GM21390 (cell line): ENCODE data around the gene TMC8.
"Not testable (repeated sequence)": the region's sequence is repeated elsewhere in the genome, so short reads cannot be mapped to it uniquely, and the experiment has no call there.

Experiments used
- ATAC-seq: cut with Tn5 transposase; IDR thresholded peaks from one replicate; pipeline ENCODE4 v1.9.1; 2021; ENCODE audit not compliant: unreplicated experiment

TMC8 gene

GRCh38 chr17:78135858-78136500, 5.4 kb downstream of the TMC8 start:
- no peak for ATAC-seq

- ATAC-seq, result no peak
These were observed 7.0 kb downstream of the TMC8 start for GRCh38 chr17:78137392-78138203.

GRCh38 chr17:78138204-78139060, 7.9 kb downstream of the TMC8 start:
- no peak for ATAC-seq

- not testable (repeated sequence) for ATAC-seq
These were observed 9.2 kb downstream of the TMC8 start for GRCh38 chr17:78139861-78140168.

- ATAC-seq, result peak; percentile 61
These were observed 9.8 kb downstream of the TMC8 start for GRCh38 chr17:78140169-78141051.

- ATAC-seq, result no peak
These were observed 11.0 kb downstream of the TMC8 start for GRCh38 chr17:78141437-78142118.

- no peak for ATAC-seq
These were observed 11.7 kb downstream of the TMC8 start for GRCh38 chr17:78142119-78142861.

- ATAC-seq, result no peak
These were observed 12.9 kb downstream of the TMC8 start for GRCh38 chr17:78143214-78144146.

- no peak for ATAC-seq
These were observed 13.7 kb downstream of the TMC8 start for GRCh38 chr17:78144147-78144719.

GRCh38 chr17:78144736-78145641, 14.4 kb downstream of the TMC8 start:
- no peak for ATAC-seq

- ATAC-seq, result no peak
These were observed 15.9 kb downstream of the TMC8 start for GRCh38 chr17:78146471-78146869.

GRCh38 chr17:78146881-78147280, 16.3 kb downstream of the TMC8 start:
- no peak for ATAC-seq

- no peak for ATAC-seq
These were observed 16.9 kb downstream of the TMC8 start for GRCh38 chr17:78147315-78147998.

- ATAC-seq, result no peak
These were observed 17.9 kb downstream of the TMC8 start for GRCh38 chr17:78148286-78149016.

- no peak for ATAC-seq
These were observed 21.0 kb downstream of the TMC8 start for GRCh38 chr17:78151514-78152008.
